ENCODE measurements around the gene RNF166.

Gene RNF166

DNA sequence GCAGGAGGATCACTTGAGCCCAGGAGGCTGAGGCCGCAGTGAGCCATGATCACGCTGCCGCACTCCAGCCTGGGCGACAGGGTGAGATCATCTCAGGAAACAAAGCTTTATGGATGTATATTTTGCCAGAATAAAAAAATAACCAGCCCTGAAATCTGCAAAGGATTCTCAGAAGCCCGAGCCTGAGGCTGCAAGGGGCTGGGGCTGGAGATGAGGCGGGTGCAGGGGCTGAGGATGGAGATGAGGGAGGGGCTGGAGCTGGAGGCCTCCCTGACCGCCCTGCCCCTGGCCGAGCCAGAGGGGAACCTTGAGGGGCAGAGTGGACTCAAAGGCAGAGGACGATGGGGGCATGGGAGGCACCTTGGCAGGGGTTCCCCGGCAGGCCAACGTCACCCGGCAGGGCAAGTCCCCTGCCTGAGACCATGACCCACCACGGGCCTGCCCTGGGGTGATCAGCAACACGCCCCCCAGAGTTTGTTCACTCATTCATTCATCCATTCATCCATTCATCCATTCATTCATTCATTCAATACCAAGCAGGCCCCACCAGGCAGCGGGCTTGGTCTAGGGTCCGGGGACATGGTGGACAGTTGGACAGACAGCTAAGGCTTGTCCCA lies 46.3 kb upstream of the RNF166 start:
- TF ChIP-seq ELF4 (IDR thresholded peaks at IDR 0.05) (no peak), FOXM1 (IDR thresholded peaks at IDR 0.05; ENCODE audit: borderline replicate concordance) (no peak), SP1 (IDR thresholded peaks at IDR 0.05) (no peak), NFRKB (IDR thresholded peaks at IDR 0.05) (no peak), HDGF (IDR thresholded peaks at IDR 0.05; ENCODE audit: borderline replicate concordance) (no peak), SUZ12 (IDR thresholded peaks at IDR 0.05) (no peak), FOXK2 (IDR thresholded peaks at IDR 0.05) (no peak), ARNT (IDR thresholded peaks at IDR 0.05) (no peak), LEF1 (IDR thresholded peaks at IDR 0.05; ENCODE audit: borderline replicate concordance) (no peak), TARDBP (IDR thresholded peaks at IDR 0.05) (no peak), L3MBTL2 (conservative IDR thresholded peaks at IDR 0.05) (no peak), CTBP1 (IDR thresholded peaks at IDR 0.05; ENCODE audit: borderline replicate concordance) (no peak), FOXA1 (IDR thresholded peaks at IDR 0.05) (no peak), ZNF384 (IDR thresholded peaks at IDR 0.05) (no peak)
- no peak for DNase-seq (ENCODE audit: extremely low spot score)
- ChIA-PET POLR2A (no interaction called here), CTCF (no interaction called here)

DNA sequence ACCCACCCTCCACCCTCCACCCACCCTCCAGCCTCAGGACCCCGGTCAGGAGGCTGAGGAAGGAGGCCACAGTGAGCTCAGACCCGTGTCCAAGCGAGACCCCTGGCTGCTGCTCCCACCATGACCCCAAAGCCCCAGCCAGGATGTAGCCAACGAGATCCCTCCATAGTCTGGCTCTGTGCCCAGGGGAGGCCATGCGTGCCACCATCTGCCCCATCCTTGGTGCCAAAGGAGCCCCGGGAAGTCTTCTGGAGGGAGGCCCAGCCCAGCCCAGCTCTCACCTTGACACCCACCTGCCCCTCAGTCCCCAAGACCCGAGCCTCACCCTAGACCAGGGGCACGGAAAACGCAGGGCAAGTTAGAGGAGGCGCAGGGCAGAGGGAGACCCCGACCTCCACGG lies 44.6 kb upstream of the RNF166 start:
- DNase-seq (ENCODE audit: extremely low spot score) = no peak
- TF ChIP-seq LEF1 (IDR thresholded peaks at IDR 0.05; ENCODE audit: borderline replicate concordance) (no peak), NFRKB (IDR thresholded peaks at IDR 0.05) (no peak), FOXM1 (IDR thresholded peaks at IDR 0.05; ENCODE audit: borderline replicate concordance) (no peak), FOXA1 (IDR thresholded peaks at IDR 0.05) (no peak), CTBP1 (IDR thresholded peaks at IDR 0.05; ENCODE audit: borderline replicate concordance) (no peak), SP1 (IDR thresholded peaks at IDR 0.05) (no peak), BHLHE40 (IDR thresholded peaks at IDR 0.05; ENCODE audit: borderline replicate concordance) (no peak), SUZ12 (IDR thresholded peaks at IDR 0.05) (no peak), HDGF (IDR thresholded peaks at IDR 0.05; ENCODE audit: borderline replicate concordance) (no peak), FOXK2 (IDR thresholded peaks at IDR 0.05) (no peak), L3MBTL2 (conservative IDR thresholded peaks at IDR 0.05) (no peak), ARNT (IDR thresholded peaks at IDR 0.05) (no peak), ZNF384 (IDR thresholded peaks at IDR 0.05) (no peak), ELF4 (IDR thresholded peaks at IDR 0.05) (no peak), TARDBP (IDR thresholded peaks at IDR 0.05) (no peak)
- TF ChIP-seq, protein P1, sequence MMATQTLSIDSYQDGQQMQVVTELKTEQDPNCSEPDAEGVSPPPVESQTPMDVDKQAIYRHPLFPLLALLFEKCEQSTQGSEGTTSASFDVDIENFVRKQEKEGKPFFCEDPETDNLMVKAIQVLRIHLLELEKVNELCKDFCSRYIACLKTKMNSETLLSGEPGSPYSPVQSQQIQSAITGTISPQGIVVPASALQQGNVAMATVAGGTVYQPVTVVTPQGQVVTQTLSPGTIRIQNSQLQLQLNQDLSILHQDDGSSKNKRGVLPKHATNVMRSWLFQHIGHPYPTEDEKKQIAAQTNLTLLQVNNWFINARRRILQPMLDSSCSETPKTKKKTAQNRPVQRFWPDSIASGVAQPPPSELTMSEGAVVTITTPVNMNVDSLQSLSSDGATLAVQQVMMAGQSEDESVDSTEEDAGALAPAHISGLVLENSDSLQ (IDR thresholded peaks at IDR 0.05) = no peak
- ChIA-PET POLR2A (interaction anchor here (1.0 kb wide), 1 partner anchor 20 kb away, joined by 3 read pairs; no protein-coding TSS in a partner anchor), CTCF (no interaction called here)

DNA sequence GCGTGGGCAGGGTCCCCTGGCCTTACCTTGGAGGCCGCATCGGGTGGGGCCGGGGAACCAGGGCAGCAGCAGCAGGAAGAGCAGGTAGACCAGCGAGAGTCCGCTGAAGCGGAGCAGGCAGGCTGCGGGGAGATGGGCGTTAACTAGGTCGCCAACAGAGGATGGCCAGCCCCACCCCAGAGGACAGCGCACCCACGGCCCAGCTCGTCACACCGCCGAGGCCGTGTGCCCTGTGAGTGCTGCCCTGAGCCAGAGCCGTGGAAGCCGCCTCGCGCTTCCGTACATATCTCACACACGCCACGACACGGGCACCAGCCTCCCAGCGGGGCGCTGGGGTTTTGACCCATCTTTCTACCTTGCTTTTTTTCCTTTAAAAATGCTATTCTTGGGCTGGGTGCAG lies 43.1 kb upstream of the RNF166 start:
- CTCF ChIA-PET = no interaction called here
- DNase-seq (ENCODE audit: extremely low spot score) = no peak
- POLR2A ChIA-PET = no interaction called here
- TF ChIP-seq ARNT (IDR thresholded peaks at IDR 0.05) (no peak), FOXM1 (IDR thresholded peaks at IDR 0.05; ENCODE audit: borderline replicate concordance) (no peak)

DNA sequence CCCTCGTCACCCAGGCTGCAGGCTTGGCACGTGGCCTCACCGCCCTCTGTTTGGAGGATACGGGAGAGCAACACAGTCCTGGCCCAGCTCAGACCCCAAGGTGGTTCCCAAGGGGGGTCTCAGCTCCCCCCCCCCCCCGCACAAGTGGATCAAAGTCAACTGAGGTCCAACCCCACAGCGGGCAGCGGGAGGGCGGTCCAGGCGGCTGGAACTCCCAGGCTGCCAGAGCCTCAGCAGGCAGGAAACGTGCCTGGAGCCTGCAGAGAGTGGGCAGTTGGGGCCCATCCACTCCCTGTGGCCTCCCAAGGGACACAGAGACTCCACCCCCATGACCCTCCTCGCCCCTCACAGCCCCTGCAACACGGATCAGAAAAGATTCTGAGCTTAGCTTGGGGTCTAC lies 42.2 kb upstream of the RNF166 start:
- ChIA-PET CTCF (no interaction called here), POLR2A (no interaction called here)
- no peak for TF ChIP-seq CTBP1 (IDR thresholded peaks at IDR 0.05; ENCODE audit: borderline replicate concordance)
- no peak for TF ChIP-seq BHLHE40 (IDR thresholded peaks at IDR 0.05; ENCODE audit: borderline replicate concordance)
- no peak for TF ChIP-seq TARDBP (IDR thresholded peaks at IDR 0.05)
- TF ChIP-seq SP1 (IDR thresholded peaks at IDR 0.05) = no peak
- TF ChIP-seq LEF1 (IDR thresholded peaks at IDR 0.05; ENCODE audit: borderline replicate concordance) = no peak
- no peak for TF ChIP-seq FOXM1 (IDR thresholded peaks at IDR 0.05; ENCODE audit: borderline replicate concordance)
- no peak for TF ChIP-seq L3MBTL2 (conservative IDR thresholded peaks at IDR 0.05)
- TF ChIP-seq, protein P1 (IDR thresholded peaks at IDR 0.05) = no peak
- TF ChIP-seq ZNF384 (IDR thresholded peaks at IDR 0.05) = no peak
- TF ChIP-seq FOXK2 (IDR thresholded peaks at IDR 0.05) = no peak
- no peak for TF ChIP-seq HDGF (IDR thresholded peaks at IDR 0.05; ENCODE audit: borderline replicate concordance)
- TF ChIP-seq SUZ12 (IDR thresholded peaks at IDR 0.05) = no peak
- no peak for TF ChIP-seq NFRKB (IDR thresholded peaks at IDR 0.05)
- no peak for DNase-seq (ENCODE audit: extremely low spot score)

DNA sequence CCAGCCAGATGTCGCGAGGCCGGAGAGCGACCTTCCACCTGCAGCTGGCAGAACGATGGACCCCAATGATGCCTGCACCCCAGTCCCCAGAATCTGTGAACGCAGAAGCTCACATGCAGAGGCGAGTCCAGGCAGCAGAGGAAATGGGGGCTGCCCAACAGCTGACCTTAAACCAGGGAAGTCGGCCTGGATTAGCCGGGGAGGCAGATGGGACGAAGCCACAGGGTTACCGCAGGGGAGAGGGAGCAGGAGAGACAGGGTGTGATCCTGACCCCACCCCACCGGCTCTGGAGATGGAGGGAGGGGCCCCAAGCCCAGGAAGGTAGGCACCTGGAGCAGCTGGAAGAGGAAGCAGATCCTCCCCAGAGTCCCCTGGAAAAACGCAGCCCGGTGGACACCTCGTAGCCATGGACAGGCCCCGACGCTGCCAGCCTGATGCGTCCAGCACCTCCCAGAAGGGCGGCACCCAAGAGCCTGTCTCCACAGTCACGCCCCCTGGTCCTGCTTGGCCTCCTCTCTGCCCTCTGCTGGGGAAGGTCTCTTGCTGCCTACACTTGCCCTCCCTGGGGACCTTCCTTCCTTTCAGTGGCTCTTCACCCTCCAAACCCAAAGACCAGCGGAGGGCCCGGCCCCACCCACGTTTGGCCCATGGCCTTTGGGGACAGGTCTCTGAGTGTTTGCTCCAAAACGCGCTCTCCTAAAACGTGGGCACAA lies 41.5 kb upstream of the RNF166 start:
- TF ChIP-seq ELF4 (IDR thresholded peaks at IDR 0.05) (no peak), FOXA1 (IDR thresholded peaks at IDR 0.05) (no peak), ARNT (IDR thresholded peaks at IDR 0.05) (no peak), TARDBP (IDR thresholded peaks at IDR 0.05) (no peak), SUZ12 (IDR thresholded peaks at IDR 0.05) (no peak), L3MBTL2 (conservative IDR thresholded peaks at IDR 0.05) (no peak), ZNF384 (IDR thresholded peaks at IDR 0.05) (no peak), NFRKB (IDR thresholded peaks at IDR 0.05) (no peak), BHLHE40 (IDR thresholded peaks at IDR 0.05; ENCODE audit: borderline replicate concordance) (no peak), LEF1 (IDR thresholded peaks at IDR 0.05; ENCODE audit: borderline replicate concordance) (no peak), FOXK2 (IDR thresholded peaks at IDR 0.05) (no peak), HDGF (IDR thresholded peaks at IDR 0.05; ENCODE audit: borderline replicate concordance) (no peak), CTBP1 (IDR thresholded peaks at IDR 0.05; ENCODE audit: borderline replicate concordance) (no peak), SP1 (IDR thresholded peaks at IDR 0.05) (no peak), FOXM1 (IDR thresholded peaks at IDR 0.05; ENCODE audit: borderline replicate concordance) (no peak)
- TF ChIP-seq, protein P1 (IDR thresholded peaks at IDR 0.05) = no peak
- DNase-seq (ENCODE audit: extremely low spot score) = peak; percentile 69
- ChIA-PET POLR2A (interaction anchor here (0.9 kb wide), 1 partner anchor 36 kb away, joined by 3 read pairs; no protein-coding TSS in a partner anchor), CTCF (interaction anchor here (0.6 kb wide), 1 partner anchor 45 kb away, joined by 3 read pairs; no protein-coding TSS in a partner anchor)
